Neural cell (in vitro differentiated cells): Measurements from ENCODE around the gene REL. TPM values are rescaled to one million over a fixed set of nuclear protein-coding genes. Genes with fewer than 3 reads are reported as not detected.

Source experiments
- H2AFZ ChIP-seq: fragments of 200-600, 300-800 bp; sonication (generic), shearing (Covaris generic); 2 replicates; pipeline ENCODE4 v1.6.0; 2014; ENCODE audit warnings: low read depth, mild to moderate bottlenecking, antibody characterized with exemption, low read length, moderate library complexity
- H3F3A ChIP-seq: fragments of 200-600 bp; shearing (Covaris generic); 2 replicates; pipeline ENCODE4 v1.6.1; 2016; ENCODE audit warnings: mild to moderate bottlenecking, moderate library complexity, mixed read lengths, antibody characterized with exemption, low read length; ENCODE audit not compliant: insufficient read depth, poor library complexity, severe bottlenecking
- H3K27ac ChIP-seq: fragments of 200-600, 300-800 bp; sonication (generic), shearing (Covaris generic); 2 replicates; pipeline ENCODE4 v1.5.1; 2014; ENCODE audit warnings: mild to moderate bottlenecking, low read length, moderate library complexity
- H3K27me3 ChIP-seq: fragments of 300-800, 200-600 bp; sonication (generic), shearing (Covaris generic); 2 replicates; pipeline ENCODE4 v1.6.0; 2014; ENCODE audit warnings: mild to moderate bottlenecking, low read depth, low read length, moderate library complexity; ENCODE audit not compliant: insufficient read depth
- H3K36me3 ChIP-seq: fragments of 300-800, 200-600 bp; sonication (generic), shearing (Covaris generic); 2 replicates; pipeline ENCODE4 v1.5.1; 2014; ENCODE audit warnings: mild to moderate bottlenecking, antibody characterized with exemption, low read length, moderate library complexity; ENCODE audit not compliant: insufficient read depth
- H3K4me2 ChIP-seq: fragments of 300-800, 200-600 bp; sonication (generic), shearing (Covaris generic); 2 replicates; pipeline ENCODE4 v1.6.0; 2014; ENCODE audit warnings: mild to moderate bottlenecking, low read length
- H3K4me3 ChIP-seq: fragments of 300-800, 200-600 bp; sonication (generic), shearing (Covaris generic); 2 replicates; pipeline ENCODE4 v1.5.1; 2014; ENCODE audit warnings: mild to moderate bottlenecking, low read length, moderate library complexity
- H3K79me2 ChIP-seq: fragments of 200-600 bp; shearing (Covaris generic); replicated peaks from 2 replicates; pipeline ENCODE4 v1.6.0; 2014; ENCODE audit warnings: mild to moderate bottlenecking, low read length, moderate library complexity; ENCODE audit not compliant: insufficient read depth
- H3K9ac ChIP-seq: fragments of 300-800, 200-600 bp; sonication (generic), shearing (Covaris generic); 2 replicates; pipeline ENCODE4 v1.6.1; 2016; ENCODE audit warnings: mild to moderate bottlenecking, low read length, mixed read lengths
- H3K9me2 ChIP-seq: fragments of 200-600 bp; shearing (Covaris generic); 2 replicates; pipeline ENCODE4 v1.6.1; 2016; ENCODE audit warnings: mild to moderate bottlenecking, low read length, mixed read lengths; ENCODE audit not compliant: insufficient read depth
- H3K9me3 ChIP-seq: fragments of 200-600, 300-800 bp; sonication (generic), shearing (Covaris generic); 2 replicates; pipeline ENCODE4 v1.6.1; 2016; ENCODE audit warnings: mild to moderate bottlenecking, mixed run types, low read length, moderate library complexity, mixed read lengths
- H4K20me1 ChIP-seq: fragments of 200-600 bp; shearing (Covaris generic); 2 replicates; pipeline ENCODE4 v1.6.1; 2016; ENCODE audit warnings: mild to moderate bottlenecking, mixed run types; ENCODE audit not compliant: insufficient read depth
- CTCF ChIP-seq: fragments of 450-650 bp; IDR thresholded peaks from 2 replicates; pipeline ENCODE4 v1.5.1; 2014; ENCODE audit warnings: antibody characterized with exemption, mild to moderate bottlenecking, moderate library complexity; ENCODE audit not compliant: poor library complexity, severe bottlenecking
- EP300 ChIP-seq: fragments of 450-650 bp; conservative IDR thresholded peaks from 2 replicates; pipeline ENCODE4 v1.6.1; 2014; ENCODE audit warnings: antibody characterized with exemption, mild to moderate bottlenecking, moderate library complexity; ENCODE audit not compliant: poor library complexity, severe bottlenecking
- EZH2 ChIP-seq: fragments of 200-600, 300-800 bp; shearing (Covaris generic), sonication (generic); IDR thresholded peaks from 2 replicates; pipeline ENCODE4 v1.6.1; 2014; ENCODE audit warnings: antibody characterized with exemption, low read length, borderline replicate concordance, mild to moderate bottlenecking; ENCODE audit not compliant: insufficient read depth, poor library complexity, severe bottlenecking
- MXI1 ChIP-seq: fragments of 450-650 bp; conservative IDR thresholded peaks from 2 replicates; pipeline ENCODE4 v1.6.1; 2014; ENCODE audit warnings: antibody characterized with exemption, mild to moderate bottlenecking; ENCODE audit not compliant: poor library complexity, severe bottlenecking
- POLR2AphosphoS5 ChIP-seq: IDR thresholded peaks from 2 replicates; pipeline ENCODE4 v1.6.1; 2012
- RAD21 ChIP-seq: fragments of 450-650 bp; conservative IDR thresholded peaks from 2 replicates; pipeline ENCODE4 v1.6.1; 2014; ENCODE audit warnings: antibody characterized with exemption, mild to moderate bottlenecking, moderate library complexity
- REST ChIP-seq: IDR thresholded peaks from 2 replicates; pipeline ENCODE4 v1.6.1; 2012; ENCODE audit warnings: borderline replicate concordance
- SMC3 ChIP-seq: fragments of 450-650 bp; conservative IDR thresholded peaks from 2 replicates; pipeline ENCODE4 v1.6.1; 2014; ENCODE audit warnings: antibody characterized with exemption, mild to moderate bottlenecking, moderate library complexity; ENCODE audit not compliant: poor library complexity
- TAF1 ChIP-seq: IDR thresholded peaks from 2 replicates; pipeline ENCODE4 v1.6.1; 2012; ENCODE audit warnings: low read depth
- polyA plus RNA-seq: library from polyadenylated mRNA; depleted of rRNA; stranded (reverse); fragments of >200 nt; gene quantifications from 2 replicates; pipeline ENCODE4 v1.2.3, GENCODE V29; 2014

REL gene
- polyA plus RNA-seq, 1 donor from 2014 or later, result 1.9 TPM

- H3K27me3 ChIP-seq, result no peaks in the 10 kb centered on the region
- H3K79me2 ChIP-seq, result no peaks in the 10 kb centered on the region
Measured at GRCh38 chr2:60837123-60837522, 44.3 kb upstream of the REL start.

GRCh38 chr2:60838481-60838880 is 42.9 kb upstream of the REL start:
- H3K27me3 ChIP-seq, result no peaks in the 10 kb centered on the region
- H3K4me2 ChIP-seq, result no peak overlapping the region
- H3K9me3 ChIP-seq, result no peaks in the 10 kb centered on the region
- H3K9me2 ChIP-seq, result no peaks in the 10 kb centered on the region
- H3K36me3 ChIP-seq, result no peaks in the 10 kb centered on the region
- no peaks in the 10 kb centered on the region for H3F3A ChIP-seq
- H4K20me1 ChIP-seq, result no peaks in the 10 kb centered on the region
- no peak overlapping the region for H2AFZ ChIP-seq
- no peak overlapping the region for H3K4me3 ChIP-seq
- no peaks in the 10 kb centered on the region for H3K79me2 ChIP-seq
- H3K9ac ChIP-seq, result no peak overlapping the region
- H3K27ac ChIP-seq, result no peak overlapping the region
- no peak for TF ChIP-seq SMC3
- no peak for TF ChIP-seq POLR2AphosphoS5
- no peak for TF ChIP-seq RAD21
- TF ChIP-seq REST, result no peak
- TF ChIP-seq EP300, result no peak
- TF ChIP-seq MXI1, result no peak
- no peak for TF ChIP-seq EZH2

More at GRCh38 chr2:60837123-60837522, 44.3 kb upstream of the REL start:
- Histone ChIP-seq H3K4me3 (no peak overlapping the region), H3K9ac (no peak overlapping the region), H3K4me2 (no peak overlapping the region), H4K20me1 (no peaks in the 10 kb centered on the region), H3K27ac (no peak overlapping the region), H2AFZ (no peak overlapping the region), H3K9me3 (no peaks in the 10 kb centered on the region), H3K9me2 (no peaks in the 10 kb centered on the region), H3F3A (no peaks in the 10 kb centered on the region), H3K36me3 (no peaks in the 10 kb centered on the region)
- TF ChIP-seq SMC3 (no peak), MXI1 (no peak), EZH2 (no peak), CTCF (no peak), REST (no peak), RAD21 (no peak), POLR2AphosphoS5 (no peak), EP300 (no peak), TAF1 (no peak)
